RKO (cell line): Measurements from ENCODE around the gene OR2T29.
"Not testable (repeated sequence)": the region's sequence is repeated elsewhere in the genome, so short reads cannot be mapped to it uniquely, and the experiment has no call there.

Experiments
- DNase-seq: peaks from one replicate; pipeline ENCODE4 v3.0.0-alpha.2; 2016; ENCODE audit warnings: low spot score

OR2T29 gene

DNA sequence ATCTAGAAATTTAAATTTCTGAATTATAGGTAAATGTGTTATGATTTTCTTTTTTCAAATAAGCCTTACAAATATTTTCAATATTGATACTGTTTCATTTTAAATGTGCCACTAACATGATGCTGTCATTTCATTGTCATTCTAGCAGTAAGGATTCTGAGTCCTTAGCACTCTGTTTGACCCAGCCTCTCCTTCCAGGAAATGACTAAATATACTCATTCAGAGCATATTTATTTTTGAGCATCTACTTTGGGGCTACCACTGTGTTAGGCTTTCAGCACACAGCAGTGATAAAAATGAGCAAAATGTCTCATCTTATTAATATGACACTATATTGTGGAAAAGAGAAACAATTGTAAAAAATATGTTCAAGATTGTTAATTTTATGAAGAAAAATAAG is 52.4 kb downstream of the OR2T29 start:
- not testable (repeated sequence) for DNase-seq

DNA sequence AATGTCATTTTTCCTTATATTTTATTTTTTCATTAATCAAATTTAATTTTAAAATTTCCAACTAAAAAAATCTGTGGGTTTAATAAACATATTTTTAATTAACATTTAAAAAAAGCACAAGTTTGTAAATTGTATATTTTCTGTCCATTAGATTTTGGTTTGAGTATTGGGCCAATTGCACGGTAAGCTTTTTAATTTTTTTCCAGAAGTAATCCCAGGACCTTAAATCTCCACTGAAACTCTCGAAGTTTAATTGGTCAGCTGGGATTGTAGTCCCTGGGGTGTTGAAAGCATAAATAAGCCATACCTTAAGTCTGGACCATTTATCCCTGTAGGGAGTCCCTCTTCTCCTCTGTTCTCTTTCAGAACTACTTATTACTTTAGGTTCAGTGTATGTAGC is 54.8 kb downstream of the OR2T29 start, which contains the start of gene OR2G6:
TSS of gene OR2G6 (plus strand) at position 301 of the 400 bp plus-strand sequence. CDS start 13,574 bp downstream, outside the sequence.
- DNase-seq, result not testable (repeated sequence)
